Stimulated activated CD8-positive, alpha-beta memory T cell treated with anti-CD3 and anti-CD28 coated beads, Interleukin-12 subunit alpha, Interleukin-12 subunit beta, amount 100 ng/mL, for 24 hours (primary cell): Measurements from ENCODE around the gene SPAG5.

ENCODE experiments used
- DNase-seq: peaks from one replicate; pipeline ENCODE4 v3.0.0-alpha.2; 2020; ENCODE audit errors: extremely low read depth

Gene SPAG5

GRCh38 chr17:28544402-28545140 is 54.3 kb downstream of the SPAG5 start:
- DNase-seq, result no peak

- no peak for DNase-seq
These were observed 57.4 kb downstream of the SPAG5 start for GRCh38 chr17:28541439-28541838.

GRCh38 chr17:28540231-28540630 is 58.6 kb downstream of the SPAG5 start:
- DNase-seq, result no peak

DNA sequence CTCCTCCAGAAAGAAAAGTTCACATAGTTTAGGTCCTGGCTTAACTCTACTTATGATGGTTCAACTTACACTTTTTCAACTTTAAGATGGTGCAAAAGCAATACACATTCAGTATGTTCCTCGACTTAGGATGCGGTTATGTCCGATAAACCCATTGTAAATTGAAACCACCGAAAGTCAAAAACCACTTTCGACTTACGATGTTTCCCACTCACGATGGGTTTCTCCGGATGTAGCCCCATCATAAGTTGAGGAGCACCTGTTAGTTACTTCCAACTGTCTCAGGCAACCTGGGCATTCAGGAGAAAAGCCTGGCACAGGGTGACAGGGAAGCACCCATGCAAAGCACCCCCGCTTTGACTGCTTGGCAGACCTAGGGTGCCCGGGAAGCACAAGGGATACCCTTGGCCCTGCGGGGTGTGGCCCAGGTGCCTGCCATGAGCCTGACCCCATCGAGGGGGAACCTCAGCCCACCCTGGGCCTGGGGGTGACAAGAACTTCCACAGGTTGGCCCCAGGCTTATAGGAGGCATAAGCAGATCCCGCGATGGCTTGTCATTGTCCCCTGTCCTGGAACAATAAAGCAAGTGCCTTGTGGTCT is 60.4 kb downstream of the SPAG5 start:
- DNase-seq, result no peak

- no peak for DNase-seq
These were observed 61.6 kb downstream of the SPAG5 start for GRCh38 chr17:28537219-28537610.

- DNase-seq, result no peak
These were observed 62.1 kb downstream of the SPAG5 start for GRCh38 chr17:28536532-28537218.

DNA sequence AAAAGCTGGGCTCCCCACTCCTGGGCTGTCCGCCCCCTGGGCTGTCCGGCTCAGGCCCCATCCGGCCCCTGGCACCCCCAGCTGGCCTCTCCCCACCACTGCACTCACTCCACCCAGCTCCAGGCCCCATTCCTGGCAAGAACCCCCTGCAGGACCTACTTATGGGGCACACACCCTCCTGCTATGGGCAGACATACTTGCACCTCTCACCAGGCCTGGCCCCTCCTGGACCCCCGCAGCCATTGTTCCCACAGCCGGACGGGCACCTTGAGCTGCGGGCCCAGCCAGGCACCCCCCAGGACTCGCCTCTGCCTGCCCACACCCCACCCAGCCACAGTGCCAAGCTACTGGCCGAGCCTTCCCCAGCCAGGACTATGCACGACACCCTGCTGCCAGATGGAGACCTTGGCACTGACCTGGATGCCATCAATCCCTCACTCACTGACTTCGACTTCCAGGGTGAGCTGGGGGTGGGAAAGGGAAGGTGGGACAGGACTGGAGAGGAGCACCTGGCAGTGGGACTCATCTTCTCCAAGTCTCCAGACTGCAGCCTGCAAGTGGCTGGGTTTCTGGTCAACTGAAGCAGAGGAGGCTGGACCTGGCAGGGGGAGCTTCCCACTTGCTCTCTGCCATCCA is 64.0 kb downstream of the SPAG5 start:
- DNase-seq, result no peak

DNA sequence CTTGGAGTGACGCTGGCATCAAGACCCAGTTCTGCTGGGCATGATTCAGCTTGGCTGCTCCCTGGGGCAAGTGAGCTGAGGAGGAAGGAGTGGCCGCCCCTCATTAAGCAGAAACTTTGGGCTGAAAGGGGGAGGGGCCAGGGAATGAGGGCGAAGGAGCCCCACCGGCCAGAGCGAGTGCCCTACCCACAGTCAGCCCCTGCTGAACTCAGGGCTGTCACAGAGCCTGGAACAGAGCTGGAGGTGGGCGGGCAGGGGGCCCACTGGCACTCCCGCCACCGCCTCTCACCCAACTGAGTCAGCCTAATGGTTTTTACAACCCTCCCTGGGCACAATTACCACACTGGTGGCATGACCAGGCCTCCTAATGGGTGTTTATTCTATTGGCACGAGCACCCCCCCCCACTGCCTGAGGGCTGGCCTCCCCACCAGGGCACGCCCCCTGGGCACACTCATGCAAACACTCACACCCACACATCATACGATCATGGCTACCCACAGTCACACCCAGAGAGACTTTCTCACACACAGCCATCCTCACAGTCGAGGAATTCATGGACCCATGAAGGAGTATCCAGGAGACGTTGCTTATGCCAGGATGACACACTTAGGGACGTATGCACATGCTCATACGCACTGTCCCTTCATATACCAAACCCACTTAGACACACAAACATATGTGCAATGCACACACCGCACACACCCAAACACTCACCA is 65.6 kb downstream of the SPAG5 start:
- no peak for DNase-seq

GRCh38 chr17:28532050-28532960 is 66.5 kb downstream of the SPAG5 start:
- DNase-seq, result no peak

- DNase-seq, result no peak
These were observed 67.9 kb downstream of the SPAG5 start for GRCh38 chr17:28530926-28531325.

GRCh38 chr17:28530250-28530649 is 68.6 kb downstream of the SPAG5 start:
- DNase-seq, result no peak

GRCh38 chr17:28529013-28529400 is 69.8 kb downstream of the SPAG5 start:
- DNase-seq, result no peak

DNA sequence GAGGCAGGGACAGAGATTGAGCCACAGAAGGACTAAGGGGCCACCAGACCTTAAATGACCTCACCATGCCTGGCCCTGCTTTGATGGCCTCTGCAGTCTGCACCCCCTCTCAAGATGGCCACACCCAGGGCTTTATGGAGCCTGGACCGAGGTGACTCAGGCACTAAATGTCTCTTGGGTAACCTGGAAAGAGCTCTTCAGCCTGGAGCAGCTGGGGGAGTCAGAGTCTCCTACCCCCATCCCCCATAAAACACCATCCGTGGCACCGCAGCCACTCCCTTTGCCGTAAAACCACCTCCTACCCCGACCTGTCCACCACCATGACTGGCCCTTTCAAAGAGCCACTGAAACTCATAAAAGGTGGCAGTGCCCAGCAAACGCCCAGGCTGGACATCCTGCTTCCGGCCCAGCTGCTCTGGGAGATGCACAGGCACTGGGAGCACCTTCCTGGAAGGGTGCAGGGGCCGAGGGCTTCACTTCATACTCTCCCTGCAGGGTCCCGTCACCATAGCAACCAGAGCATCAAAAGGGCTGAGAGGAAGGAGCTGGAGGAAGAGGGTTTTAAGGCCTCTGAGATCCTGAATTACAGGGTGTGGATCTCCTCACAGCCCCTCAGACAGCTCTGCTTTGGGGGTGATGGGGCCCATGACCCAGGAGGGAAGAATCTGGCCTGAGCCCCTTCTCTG is 70.4 kb downstream of the SPAG5 start:
- no peak for DNase-seq

DNA sequence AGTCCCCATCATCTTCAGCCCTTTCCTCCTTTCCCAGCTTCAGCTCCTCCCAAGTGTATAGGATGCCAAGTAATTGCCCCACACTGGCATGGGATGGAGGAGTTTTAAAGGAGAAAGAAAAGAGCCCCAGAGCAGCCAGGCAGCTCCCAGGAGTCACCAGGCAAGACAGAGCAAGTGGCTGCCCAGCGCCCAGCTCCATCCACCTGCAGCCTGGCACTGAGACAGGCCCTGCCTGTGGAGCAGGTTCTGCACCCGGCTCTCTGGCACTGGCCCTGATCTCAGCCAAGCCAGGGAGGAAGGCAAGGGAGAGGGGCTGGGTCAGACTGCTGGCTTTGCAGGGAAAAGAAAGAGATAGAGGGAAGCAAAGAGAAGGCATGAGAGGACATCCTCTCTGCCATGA is 71.0 kb downstream of the SPAG5 start:
- no peak for DNase-seq
